GM18873 (cell line): Measurements from ENCODE around the gene TMEM86B.

Experiments used
- ATAC-seq: cut with Tn5 transposase; IDR thresholded peaks from one replicate; pipeline ENCODE4 v1.9.1; 2021; ENCODE audit warnings: mild to moderate bottlenecking, moderate library complexity, moderate number of reproducible peaks; ENCODE audit not compliant: unreplicated experiment, low FRiP score

Gene TMEM86B

GRCh38 chr19:55181740-55182139 is 46.8 kb downstream of the TMEM86B start:
- no peak for ATAC-seq

GRCh38 chr19:55179606-55180484 is 48.7 kb downstream of the TMEM86B start, which contains the start of gene SYT5:
SYT5 (minus strand) TSS chr19:55180289; CDS start chr19:55179041, 1,248 bp downstream.
- no peak for ATAC-seq

GRCh38 chr19:55178781-55179599 is 49.6 kb downstream of the TMEM86B start:
- ATAC-seq = peak; percentile 58
